Measurements from ENCODE around the gene CCDC180.

The CCDC180 gene

DNA sequence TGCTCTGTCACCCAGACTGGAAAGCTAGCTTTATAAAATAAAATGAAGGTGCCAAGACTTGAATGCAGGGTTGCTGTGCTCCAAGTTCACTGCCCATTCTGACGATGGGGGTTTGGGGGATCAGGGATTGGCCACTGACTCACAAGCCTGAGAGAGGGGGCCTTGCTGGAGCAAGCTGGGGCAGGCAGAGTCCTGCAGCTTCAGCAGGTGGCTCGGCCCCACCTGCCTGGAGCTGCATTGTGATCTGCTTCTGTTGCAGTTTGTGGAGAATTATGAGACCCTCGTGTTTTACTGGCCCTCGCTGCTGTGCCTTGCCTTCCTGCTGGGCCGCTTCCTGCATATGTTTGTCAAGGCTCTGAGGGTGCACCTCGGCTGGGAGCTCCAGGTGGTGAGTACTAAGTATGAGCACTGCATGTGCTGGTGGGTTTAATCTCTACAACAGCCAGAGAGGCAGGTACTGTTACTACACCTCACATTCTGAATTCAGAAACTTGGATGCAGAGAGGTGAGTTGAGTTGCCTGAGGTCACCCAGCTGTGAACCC is 31.1 kb upstream of the CCDC180 start:
- TF ChIP-seq POLR2AphosphoS5 (IDR thresholded peaks at IDR 0.05; ENCODE audit: low read depth) (no peak), SPI1 (IDR thresholded peaks at IDR 0.05; ENCODE audit: borderline replicate concordance, low read depth) (no peak), GABPA (IDR thresholded peaks at IDR 0.05; ENCODE audit: low read depth) (no peak)
- TF ChIP-seq, protein P1, sequence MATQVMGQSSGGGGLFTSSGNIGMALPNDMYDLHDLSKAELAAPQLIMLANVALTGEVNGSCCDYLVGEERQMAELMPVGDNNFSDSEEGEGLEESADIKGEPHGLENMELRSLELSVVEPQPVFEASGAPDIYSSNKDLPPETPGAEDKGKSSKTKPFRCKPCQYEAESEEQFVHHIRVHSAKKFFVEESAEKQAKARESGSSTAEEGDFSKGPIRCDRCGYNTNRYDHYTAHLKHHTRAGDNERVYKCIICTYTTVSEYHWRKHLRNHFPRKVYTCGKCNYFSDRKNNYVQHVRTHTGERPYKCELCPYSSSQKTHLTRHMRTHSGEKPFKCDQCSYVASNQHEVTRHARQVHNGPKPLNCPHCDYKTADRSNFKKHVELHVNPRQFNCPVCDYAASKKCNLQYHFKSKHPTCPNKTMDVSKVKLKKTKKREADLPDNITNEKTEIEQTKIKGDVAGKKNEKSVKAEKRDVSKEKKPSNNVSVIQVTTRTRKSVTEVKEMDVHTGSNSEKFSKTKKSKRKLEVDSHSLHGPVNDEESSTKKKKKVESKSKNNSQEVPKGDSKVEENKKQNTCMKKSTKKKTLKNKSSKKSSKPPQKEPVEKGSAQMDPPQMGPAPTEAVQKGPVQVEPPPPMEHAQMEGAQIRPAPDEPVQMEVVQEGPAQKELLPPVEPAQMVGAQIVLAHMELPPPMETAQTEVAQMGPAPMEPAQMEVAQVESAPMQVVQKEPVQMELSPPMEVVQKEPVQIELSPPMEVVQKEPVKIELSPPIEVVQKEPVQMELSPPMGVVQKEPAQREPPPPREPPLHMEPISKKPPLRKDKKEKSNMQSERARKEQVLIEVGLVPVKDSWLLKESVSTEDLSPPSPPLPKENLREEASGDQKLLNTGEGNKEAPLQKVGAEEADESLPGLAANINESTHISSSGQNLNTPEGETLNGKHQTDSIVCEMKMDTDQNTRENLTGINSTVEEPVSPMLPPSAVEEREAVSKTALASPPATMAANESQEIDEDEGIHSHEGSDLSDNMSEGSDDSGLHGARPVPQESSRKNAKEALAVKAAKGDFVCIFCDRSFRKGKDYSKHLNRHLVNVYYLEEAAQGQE (IDR thresholded peaks at IDR 0.05; ENCODE audit: insufficient replicate concordance, low read depth), result no peak
- TF ChIP-seq, protein P2, sequence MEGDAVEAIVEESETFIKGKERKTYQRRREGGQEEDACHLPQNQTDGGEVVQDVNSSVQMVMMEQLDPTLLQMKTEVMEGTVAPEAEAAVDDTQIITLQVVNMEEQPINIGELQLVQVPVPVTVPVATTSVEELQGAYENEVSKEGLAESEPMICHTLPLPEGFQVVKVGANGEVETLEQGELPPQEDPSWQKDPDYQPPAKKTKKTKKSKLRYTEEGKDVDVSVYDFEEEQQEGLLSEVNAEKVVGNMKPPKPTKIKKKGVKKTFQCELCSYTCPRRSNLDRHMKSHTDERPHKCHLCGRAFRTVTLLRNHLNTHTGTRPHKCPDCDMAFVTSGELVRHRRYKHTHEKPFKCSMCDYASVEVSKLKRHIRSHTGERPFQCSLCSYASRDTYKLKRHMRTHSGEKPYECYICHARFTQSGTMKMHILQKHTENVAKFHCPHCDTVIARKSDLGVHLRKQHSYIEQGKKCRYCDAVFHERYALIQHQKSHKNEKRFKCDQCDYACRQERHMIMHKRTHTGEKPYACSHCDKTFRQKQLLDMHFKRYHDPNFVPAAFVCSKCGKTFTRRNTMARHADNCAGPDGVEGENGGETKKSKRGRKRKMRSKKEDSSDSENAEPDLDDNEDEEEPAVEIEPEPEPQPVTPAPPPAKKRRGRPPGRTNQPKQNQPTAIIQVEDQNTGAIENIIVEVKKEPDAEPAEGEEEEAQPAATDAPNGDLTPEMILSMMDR (IDR thresholded peaks at IDR 0.05; ENCODE audit: insufficient read depth, low read length), result no peak
- H3K27me3 ChIP-seq (ENCODE audit: insufficient read depth, poor library complexity, severe bottlenecking), result no peaks in the 10 kb centered on the region
- H3K4me3 ChIP-seq (replicated peaks; ENCODE audit: insufficient read depth, low read length), result no peak overlapping the region
- no peak overlapping the region for H3K27ac ChIP-seq (replicated peaks)
- no peak for DNase-seq (ENCODE audit: low read depth in 1 of 2, low spot score in 1 of 2)

DNA sequence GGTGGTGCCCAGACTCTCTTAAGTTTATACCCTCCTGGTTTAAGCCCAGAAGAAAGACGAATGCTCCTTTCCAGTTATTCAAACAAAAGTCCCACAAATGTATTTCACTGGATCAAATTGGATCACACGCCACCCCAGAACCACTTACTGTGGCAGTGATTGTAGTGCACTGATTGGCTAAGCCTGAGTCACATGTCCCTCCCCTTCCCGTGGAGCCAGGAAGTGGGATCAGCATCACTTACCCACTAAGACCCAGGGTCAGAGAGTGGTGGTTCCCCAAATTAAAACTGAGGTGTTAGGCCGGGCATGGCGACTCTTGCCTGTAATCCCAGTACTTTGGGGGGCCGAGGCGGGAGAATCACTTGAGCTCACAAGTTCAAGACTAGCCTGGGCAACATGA is 29.5 kb upstream of the CCDC180 start:
- no peak for DNase-seq (ENCODE audit: low read depth in 1 of 2, low spot score in 1 of 2)
- no peak overlapping the region for H3K4me3 ChIP-seq (replicated peaks; ENCODE audit: insufficient read depth, low read length)
- TF ChIP-seq SPI1 (IDR thresholded peaks at IDR 0.05; ENCODE audit: borderline replicate concordance, low read depth) (no peak), POLR2AphosphoS5 (IDR thresholded peaks at IDR 0.05; ENCODE audit: low read depth) (no peak), GABPA (IDR thresholded peaks at IDR 0.05; ENCODE audit: low read depth) (no peak)
- TF ChIP-seq, protein P1 (IDR thresholded peaks at IDR 0.05; ENCODE audit: insufficient replicate concordance, low read depth), result no peak
- TF ChIP-seq, protein P2 (IDR thresholded peaks at IDR 0.05; ENCODE audit: insufficient read depth, low read length), result no peak
- H3K27me3 ChIP-seq (ENCODE audit: insufficient read depth, poor library complexity, severe bottlenecking), result no peaks in the 10 kb centered on the region
- H3K27ac ChIP-seq (replicated peaks), result no peak overlapping the region

DNA sequence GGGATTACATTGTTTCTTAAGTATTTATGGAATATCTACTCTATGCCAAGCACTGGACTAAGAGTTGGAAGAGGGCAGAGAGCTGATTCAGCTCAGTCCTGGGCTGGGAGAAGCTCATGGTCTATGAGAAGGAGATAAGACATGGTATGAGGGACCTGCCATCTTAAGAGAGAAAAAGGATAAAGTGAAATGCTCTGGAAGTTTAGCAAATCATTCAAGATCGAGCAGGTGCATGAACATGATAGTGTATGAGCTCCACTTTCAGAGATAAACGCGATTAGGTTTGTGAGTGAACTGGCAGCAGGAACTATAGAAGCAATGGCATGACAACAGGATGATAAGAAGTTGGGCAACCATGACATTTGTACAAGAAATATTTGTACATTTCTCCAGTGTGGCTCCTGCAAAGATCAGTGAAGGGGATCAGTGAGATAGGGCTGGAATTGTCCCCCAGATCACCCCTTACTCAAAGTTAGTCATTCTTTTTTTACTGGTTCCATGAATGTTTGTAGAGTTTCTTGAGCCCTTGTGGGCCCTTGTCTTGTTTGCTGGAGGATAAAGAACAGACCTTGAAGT is 26.6 kb upstream of the CCDC180 start:
- TF ChIP-seq, protein P2 (IDR thresholded peaks at IDR 0.05; ENCODE audit: insufficient read depth, low read length), result no peak
- TF ChIP-seq, protein P1 (IDR thresholded peaks at IDR 0.05; ENCODE audit: insufficient replicate concordance, low read depth), result no peak
- TF ChIP-seq POLR2AphosphoS5 (IDR thresholded peaks at IDR 0.05; ENCODE audit: low read depth) (no peak), SPI1 (IDR thresholded peaks at IDR 0.05; ENCODE audit: borderline replicate concordance, low read depth) (no peak), GABPA (IDR thresholded peaks at IDR 0.05; ENCODE audit: low read depth) (no peak)
- no peaks in the 10 kb centered on the region for H3K27me3 ChIP-seq (ENCODE audit: insufficient read depth, poor library complexity, severe bottlenecking)
- no peak for DNase-seq (ENCODE audit: low read depth in 1 of 2, low spot score in 1 of 2)
- no peak overlapping the region for H3K4me3 ChIP-seq (replicated peaks; ENCODE audit: insufficient read depth, low read length)
- H3K27ac ChIP-seq (replicated peaks), result no peak overlapping the region
